CD4-positive, alpha-beta T cell treated with Interleukin-4 for 4 hours (primary cell): ENCODE results near the gene XYLT1.
"Not testable (repeated sequence)": the region's sequence is repeated elsewhere in the genome, so short reads cannot be mapped to it uniquely, and the experiment has no call there.

Source experiments
- DNase-seq: peaks from one replicate; pipeline ENCODE4 v3.0.0-alpha.2; 2020

XYLT1 gene, protein sequence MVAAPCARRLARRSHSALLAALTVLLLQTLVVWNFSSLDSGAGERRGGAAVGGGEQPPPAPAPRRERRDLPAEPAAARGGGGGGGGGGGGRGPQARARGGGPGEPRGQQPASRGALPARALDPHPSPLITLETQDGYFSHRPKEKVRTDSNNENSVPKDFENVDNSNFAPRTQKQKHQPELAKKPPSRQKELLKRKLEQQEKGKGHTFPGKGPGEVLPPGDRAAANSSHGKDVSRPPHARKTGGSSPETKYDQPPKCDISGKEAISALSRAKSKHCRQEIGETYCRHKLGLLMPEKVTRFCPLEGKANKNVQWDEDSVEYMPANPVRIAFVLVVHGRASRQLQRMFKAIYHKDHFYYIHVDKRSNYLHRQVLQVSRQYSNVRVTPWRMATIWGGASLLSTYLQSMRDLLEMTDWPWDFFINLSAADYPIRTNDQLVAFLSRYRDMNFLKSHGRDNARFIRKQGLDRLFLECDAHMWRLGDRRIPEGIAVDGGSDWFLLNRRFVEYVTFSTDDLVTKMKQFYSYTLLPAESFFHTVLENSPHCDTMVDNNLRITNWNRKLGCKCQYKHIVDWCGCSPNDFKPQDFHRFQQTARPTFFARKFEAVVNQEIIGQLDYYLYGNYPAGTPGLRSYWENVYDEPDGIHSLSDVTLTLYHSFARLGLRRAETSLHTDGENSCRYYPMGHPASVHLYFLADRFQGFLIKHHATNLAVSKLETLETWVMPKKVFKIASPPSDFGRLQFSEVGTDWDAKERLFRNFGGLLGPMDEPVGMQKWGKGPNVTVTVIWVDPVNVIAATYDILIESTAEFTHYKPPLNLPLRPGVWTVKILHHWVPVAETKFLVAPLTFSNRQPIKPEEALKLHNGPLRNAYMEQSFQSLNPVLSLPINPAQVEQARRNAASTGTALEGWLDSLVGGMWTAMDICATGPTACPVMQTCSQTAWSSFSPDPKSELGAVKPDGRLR

GRCh38 chr16:17470908-17471718 is at the start of gene XYLT1:
XYLT1 (minus strand) TSS chr16:17470960; CDS start chr16:17470796, 164 bp downstream.
- DNase-seq: peak; percentile 40

DNA sequence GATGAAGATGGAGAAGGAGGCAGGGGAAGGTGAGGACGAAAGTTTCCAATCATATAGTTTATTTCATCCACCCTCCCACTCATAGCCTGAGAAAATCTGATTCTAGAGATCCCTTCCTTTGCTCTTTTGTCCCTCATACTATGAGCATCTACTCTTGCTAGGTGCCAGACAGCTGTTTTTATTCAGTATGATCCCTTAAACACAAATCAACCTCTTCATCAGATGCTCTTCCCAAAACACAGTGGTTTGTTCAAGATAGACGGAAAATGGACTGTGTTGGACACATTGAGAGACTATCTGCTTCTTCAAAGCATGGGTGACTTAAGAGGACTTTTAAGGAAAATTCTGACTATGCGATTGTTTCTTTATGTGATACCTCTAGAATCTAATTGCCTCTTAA is 49.4 kb upstream of the XYLT1 start:
- no peak for DNase-seq

- DNase-seq: no peak
Observed at GRCh38 chr16:17519101-17519955, 48.6 kb upstream of the XYLT1 start.

DNA sequence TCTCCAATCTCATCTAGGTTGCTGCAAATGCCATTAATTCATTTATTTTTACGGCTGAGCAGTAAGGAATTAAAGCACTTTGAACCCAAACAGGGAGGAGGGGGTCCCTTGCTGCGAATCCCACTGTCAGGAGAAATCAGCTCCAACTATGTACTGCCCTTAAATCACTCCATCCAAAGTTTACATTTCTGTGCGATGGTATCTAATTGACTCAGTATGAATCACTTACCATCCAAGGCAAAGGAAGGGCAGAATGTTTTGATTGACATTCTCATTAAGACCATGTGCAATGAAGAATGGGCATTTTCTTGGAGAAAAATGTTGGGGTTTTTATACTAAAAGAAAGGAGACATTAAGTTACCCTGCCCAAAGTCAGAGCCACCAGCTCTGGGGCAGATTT is 47.7 kb upstream of the XYLT1 start:
- no peak for DNase-seq

DNA sequence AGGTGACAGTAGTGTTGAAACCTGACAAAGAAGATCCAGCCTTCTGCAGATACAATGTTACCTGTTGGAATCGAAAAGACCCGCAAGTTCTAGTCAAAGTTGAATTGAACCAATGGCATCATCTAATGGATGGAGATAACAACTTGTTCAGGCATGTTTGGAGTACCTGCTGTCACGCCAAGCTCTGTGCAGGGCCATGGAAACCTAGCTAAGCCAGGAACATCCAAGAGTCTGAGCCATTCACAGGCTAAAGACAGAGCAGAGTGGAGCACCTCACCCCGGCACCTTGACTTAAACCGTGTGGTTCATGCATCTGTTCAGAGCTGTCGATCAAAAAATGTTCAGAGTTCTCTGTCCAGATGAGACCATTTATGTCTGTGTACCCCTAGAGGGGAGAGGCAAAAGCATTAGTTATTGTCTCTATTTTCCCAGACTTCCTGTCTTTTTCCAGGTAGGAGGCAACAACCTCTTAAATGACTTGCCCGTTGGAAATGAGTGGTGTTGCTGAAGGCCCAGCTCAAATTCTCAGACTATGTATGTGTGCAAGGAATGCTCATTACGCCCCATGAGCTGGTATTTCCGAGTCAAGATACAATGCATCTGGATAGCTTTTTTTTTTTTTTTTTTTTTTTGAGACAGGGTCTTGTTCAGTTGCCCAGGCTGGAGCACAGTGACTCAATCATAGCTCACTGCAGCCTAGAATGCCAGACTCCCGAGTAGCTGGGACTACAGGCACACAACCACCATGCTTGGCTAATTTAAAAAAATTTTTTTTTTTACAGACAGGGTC is 44.9 kb upstream of the XYLT1 start:
- DNase-seq: no peak

- DNase-seq: no peak
Observed at GRCh38 chr16:17512636-17513220, 42.0 kb upstream of the XYLT1 start.

GRCh38 chr16:17511340-17511739 is 40.6 kb upstream of the XYLT1 start:
- DNase-seq: no peak

GRCh38 chr16:17510567-17510966 is 39.8 kb upstream of the XYLT1 start:
- DNase-seq: no peak

- DNase-seq: no peak
Observed at GRCh38 chr16:17509194-17509593, 38.4 kb upstream of the XYLT1 start.

DNA sequence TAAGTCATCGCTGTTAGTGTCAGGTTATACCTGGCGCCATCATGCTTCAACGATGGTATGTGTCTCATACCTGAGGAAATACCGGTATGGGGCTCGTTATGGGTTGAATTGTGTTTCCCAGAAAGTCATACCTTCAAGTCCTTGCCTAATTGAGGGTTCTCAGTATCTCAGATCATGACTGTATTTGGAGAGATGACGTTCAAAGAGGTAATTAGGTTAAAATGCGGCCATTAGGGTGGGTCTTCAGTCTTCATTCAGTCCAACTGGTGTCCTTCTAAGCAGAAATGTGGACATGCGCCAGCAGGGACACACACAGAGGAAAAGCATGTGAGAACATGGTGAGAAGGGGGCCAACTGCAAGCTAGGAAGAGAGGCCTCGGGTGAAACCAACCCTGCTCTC is 37.5 kb upstream of the XYLT1 start:
- DNase-seq: no peak

DNA sequence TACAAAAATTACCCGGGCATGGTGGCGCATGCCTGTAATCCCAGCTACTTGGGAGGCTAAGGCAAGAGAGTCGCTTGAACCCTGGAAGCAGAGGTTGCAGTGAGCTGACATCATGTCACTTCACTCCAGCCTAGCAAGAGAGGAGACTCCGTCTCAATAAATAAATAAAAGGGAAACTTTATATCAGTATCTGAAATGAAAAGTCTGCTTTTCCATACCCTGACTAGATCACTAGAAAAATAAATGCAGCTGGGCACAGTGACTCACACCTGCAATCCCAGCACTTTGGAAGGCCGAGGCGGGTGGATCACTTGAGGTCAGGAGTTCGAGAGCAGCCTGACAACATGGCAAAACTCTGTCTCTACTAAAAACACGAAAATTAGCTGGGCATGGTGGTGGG is 36.8 kb upstream of the XYLT1 start:
- DNase-seq: not testable (repeated sequence)

DNA sequence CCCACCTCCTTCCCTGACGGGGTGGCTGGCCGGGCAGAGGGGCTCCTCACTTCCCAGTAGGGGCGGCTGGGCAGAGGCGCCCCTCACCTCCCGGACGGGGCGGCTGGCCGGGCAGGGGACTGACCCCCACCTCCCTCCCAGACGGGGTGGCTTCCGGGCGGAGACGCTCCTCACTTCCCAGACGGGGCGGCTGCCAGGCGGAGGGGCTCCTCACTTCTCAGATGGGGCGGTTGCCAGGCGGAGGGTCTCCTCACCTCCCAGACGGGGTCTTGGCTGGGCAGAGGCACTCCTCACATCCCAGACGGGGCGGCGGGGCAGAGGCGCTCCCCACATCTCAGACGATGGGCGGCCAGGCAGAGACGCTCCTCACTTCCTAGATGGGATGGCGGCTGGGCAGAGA is 35.1 kb upstream of the XYLT1 start:
- DNase-seq: not testable (repeated sequence)

DNA sequence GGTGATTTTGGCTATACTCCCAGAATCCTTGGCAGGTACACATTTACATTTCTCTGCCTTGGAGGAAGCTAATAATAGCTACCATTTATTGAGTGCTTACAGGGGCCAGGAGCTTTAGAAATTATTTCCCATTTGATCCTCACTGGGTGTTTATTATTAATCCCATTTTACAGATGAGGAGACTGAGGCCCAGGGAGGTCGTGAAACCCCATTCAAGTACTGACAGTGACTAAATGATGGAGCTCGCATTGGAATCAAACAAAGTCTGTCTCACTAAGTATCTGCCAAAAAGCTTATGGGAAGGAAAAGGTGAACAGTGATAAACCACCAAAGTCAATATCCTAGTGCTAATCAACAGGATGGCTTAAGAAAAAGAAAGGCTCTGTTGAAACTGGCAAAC is 33.3 kb upstream of the XYLT1 start:
- DNase-seq: no peak

- no peak for DNase-seq
Observed at GRCh38 chr16:17503331-17503730, 32.6 kb upstream of the XYLT1 start.

DNA sequence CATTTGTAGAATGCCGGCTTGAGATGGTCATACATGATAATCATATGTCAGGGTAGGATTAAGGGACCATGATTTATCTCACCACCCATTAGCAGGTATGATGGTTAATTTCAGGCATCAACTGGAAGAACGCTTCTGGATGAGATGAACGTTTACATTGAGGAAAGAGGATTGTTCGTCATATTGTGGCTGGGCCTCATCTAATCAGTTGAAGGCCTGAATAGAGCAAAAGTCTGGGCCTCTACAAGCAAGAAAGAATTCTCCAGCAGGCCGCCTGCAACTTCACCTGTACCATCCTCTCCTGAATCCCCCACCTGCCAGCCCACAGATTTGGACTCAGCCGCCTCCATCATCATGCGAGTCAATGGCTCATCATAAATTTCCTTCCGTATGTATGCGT is 30.6 kb upstream of the XYLT1 start:
- no peak for DNase-seq

DNA sequence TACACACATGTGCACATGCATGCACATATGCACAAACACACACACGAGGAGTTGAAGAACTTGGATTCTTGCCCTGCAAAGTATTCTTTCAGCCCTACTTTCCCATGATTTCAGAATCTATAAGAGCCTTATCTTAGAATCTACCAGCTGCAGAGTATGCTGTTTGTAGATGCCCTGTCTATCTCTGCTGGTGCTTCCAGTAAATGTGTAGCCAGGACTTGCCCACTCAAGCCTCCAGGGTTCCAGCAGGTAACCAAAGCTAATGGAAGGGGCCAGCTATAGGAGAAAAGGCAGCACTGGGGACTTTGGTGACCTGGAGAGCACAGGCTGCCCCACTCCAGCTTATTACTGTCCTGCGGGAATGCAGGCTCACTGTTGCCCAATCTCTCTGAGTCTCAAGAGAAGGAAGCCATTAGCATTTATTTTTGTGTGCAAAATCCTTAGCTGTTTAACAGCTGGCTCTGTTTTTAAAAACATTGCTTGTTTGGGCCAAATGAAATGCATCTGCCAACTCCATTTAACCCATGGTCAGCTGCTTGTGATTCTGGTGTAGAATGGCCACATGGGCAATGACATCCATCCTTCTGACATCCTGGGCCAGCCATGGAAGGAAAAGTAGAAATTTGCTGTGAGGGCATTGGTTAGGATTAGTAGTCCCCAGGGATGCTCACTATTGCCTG is 28.6 kb upstream of the XYLT1 start:
- no peak for DNase-seq

DNA sequence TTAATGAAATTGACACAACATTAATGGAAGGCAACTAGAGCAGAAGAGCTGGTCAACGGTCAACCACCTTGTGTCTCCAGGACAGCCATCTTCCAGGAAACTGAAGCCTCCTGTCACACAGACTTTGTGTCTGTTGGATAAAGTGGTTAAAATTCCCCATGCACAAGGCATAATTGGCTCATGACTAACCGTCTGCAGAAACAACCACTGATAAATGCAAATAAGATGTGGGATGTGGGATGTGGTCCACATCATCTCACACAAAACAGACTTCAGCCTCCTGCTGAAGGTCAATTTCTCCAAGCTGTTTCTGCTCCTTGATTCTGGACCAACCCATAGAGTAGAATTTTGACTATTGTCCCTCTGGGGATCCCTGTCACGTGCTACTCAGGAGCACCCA is 26.9 kb upstream of the XYLT1 start:
- no peak for DNase-seq

DNA sequence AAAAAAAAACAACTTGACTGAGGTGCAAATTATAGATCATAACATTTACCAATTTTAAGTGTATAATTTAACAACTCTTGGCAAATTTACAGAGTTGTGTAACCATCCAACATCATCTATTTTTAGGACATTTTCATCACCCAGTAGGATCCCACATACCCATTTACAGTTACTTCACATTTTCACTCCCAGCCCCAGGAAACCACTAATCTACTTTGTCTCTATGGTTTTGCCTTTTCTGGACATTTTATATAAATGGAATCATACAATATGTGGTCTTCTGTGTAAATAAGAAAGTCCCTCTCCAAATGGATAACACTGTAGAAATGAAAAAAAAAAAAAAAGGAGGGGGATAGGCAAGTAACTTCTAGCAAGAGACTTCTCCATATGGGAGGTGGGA is 26.1 kb upstream of the XYLT1 start:
- DNase-seq: no peak

GRCh38 chr16:17493012-17493411 is 22.3 kb upstream of the XYLT1 start:
- no peak for DNase-seq

GRCh38 chr16:17491140-17491662 is 20.4 kb upstream of the XYLT1 start:
- peak; percentile 9 for DNase-seq
